ENCODE results near the gene PPP4R2.

- TF ChIP-seq CTCF (IDR thresholded peaks at IDR 0.05) (no peak), EZH2 (IDR thresholded peaks at IDR 0.05; ENCODE audit: borderline replicate concordance, insufficient read depth, low read depth, low read length, poor library complexity, severe bottlenecking) (no peak)
These were observed 46.8 kb downstream of the PPP4R2 start for GRCh38 chr3:73043414-73043813.
